Upper lobe of left lung (tissue), 4 donors: Measurements from ENCODE around the gene FADS2.

Experiments
- CTCF ChIP-seq, 6 experiments: fragments of 450-650 bp in 4 of 6; fragments of 200-600 bp in 2 of 6; sonication (generic) in 2 of 6; IDR thresholded peaks; one replicate each; pipeline ENCODE4 v1.5.1; 2016 to 2019; ENCODE audit warnings: antibody characterized with exemption in 6 of 6
- EP300 ChIP-seq, 4 donors: sonication (generic); formaldehyde crosslinking; IDR thresholded peaks; one replicate each; pipeline ENCODE4 v1.5.1; 2017; ENCODE audit warnings: antibody characterized with exemption in 4 of 4, control low read depth in 2 of 4
- POLR2A ChIP-seq, 4 donors: fragments of 450-650 bp; IDR thresholded peaks; one replicate each; pipeline ENCODE4 v1.5.1; 2016 to 2017; ENCODE audit warnings: antibody characterized with exemption in 4 of 4, mild to moderate bottlenecking in 2 of 4
- POLR2AphosphoS5 ChIP-seq, 2 donors: sonication (generic); formaldehyde crosslinking; IDR thresholded peaks; one replicate each; pipeline ENCODE4 v1.5.1; 2017; ENCODE audit warnings: antibody characterized with exemption in 2 of 2

GRCh38 chr11:61898247-61898582, 70.1 kb downstream of the FADS2 start:
- TF ChIP-seq CTCF (IDR thresholded peaks at IDR 0.05) (no peak), POLR2A (IDR thresholded peaks at IDR 0.05) (no peak), POLR2AphosphoS5 (IDR thresholded peaks at IDR 0.05) (no peak), EP300 (IDR thresholded peaks at IDR 0.05) (no peak)
